C1 segment of cervical spinal cord (tissue), 14 donors: ENCODE measurements around the gene TRPC5OS.

Source experiments
- DNase-seq, 14 donors: peaks; one replicate each; lab custom pipeline; 2025; lab: John Stamatoyannopoulos, UW

TRPC5OS gene

DNA sequence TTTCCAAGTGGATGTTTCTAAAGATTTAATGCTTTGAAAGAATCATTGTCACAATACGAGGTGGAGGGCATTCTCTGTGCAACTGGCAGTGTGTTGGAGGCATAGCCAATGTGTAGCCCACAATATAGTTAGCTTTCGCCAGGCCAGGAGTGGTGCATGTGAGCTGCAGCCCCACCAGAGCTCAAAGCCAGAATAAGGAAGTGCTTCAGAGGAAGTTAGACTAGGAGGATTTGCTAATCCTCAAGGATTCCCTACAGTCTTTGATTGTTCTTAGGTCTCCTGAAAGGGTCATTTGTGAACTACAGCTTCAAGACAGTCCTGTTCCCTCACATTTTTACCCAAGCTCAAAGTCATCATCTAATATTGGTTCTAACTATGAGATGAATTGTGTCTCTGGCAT lies 16.4 kb downstream of the TRPC5OS start:
- DNase-seq, result no peak

DNA sequence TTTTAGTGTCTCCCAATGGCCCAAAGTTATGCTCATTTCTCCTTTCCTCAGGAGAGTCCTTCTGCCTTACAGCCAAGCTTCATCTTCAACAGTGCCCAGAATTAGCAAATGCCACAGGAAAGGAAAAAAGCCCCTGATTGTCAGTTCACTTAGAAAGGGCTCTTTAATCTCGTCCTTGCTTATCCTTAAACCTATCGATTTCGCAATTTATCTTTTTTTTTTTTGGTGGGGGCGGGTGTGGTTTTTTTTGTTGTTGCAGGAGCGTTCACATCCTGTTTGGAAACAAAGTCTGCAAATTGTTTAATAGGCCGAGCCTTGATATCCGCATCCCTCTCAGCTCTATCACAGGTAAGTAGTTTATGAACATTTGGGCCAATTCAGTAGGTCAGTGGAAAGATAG lies 20.2 kb downstream of the TRPC5OS start:
- no peak for DNase-seq

DNA sequence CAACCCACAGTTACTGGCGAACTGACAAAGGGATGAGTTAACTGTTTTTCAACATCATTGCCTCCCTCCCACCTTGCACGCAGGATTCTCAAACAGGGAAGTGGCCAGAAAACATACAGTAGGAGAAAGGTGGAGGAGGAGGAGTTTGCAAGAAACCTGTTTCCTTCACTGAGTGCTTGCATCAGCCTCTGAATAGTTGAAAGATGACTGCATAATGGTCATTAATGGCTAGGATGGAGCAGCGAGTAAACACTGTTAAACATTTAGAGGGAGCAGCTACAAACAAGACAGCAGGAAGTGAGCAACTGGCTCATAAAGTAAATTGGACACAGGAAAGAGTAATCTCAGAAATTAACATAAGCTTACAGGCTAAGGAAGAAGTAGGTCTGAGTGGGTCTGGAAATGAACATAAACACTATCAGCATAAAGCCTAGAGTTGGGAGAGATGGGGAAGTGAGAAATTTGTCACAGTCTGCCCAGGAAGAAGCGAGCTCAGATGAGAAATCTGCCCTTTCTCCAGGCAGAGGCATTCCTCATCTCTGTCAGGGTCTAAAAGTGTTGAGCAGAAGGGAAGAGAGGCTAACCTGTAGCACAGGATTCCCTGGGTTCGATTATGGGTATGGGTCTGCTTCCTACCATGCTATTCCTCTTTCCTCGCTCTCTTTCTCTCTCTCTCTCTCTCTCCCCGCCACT lies 38.6 kb downstream of the TRPC5OS start:
- DNase-seq, result no peak

DNA sequence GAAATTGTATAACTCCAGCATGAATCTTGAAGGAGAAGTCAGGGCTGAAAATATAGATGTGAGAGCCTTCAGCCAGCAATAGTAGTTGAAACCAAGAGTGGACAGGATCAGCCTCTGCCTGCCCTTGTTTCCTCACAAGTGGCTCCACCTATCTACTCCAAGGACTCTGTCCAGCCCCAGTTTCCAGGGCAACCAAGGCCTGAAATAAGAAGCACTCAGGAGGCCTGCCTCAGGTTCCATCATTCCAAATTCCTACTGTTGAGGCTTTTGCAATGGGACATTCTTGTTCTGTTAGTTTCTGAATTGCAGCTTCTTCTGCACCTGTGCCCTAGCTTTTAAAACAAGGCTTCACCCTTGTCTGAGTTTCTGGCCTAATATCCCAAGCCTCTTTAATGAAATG lies 41.6 kb downstream of the TRPC5OS start:
- DNase-seq, result no peak

DNA sequence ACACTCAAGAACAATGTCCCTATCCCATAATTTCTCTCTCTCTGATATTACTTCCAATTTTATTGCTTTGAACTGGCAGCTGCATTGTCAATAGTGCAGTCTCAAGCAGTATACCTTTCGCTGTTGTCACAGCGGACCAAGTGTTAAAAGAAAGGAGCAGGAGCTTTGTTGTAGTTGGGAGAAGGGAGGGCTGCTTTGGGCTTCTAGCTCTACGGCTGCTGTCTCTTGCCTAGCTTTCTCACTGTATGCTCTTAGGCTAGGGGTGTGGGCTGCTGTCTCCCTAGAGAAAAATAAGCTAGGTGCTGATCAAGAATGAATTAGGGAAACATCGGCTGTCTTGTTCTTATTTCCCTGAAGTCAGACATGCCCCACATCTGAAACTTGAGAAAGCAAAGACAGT lies 52.5 kb downstream of the TRPC5OS start:
- DNase-seq, result no peak
